HL-60 (cell line): Measurements from ENCODE around the gene THAP3.

Source experiments
- DNase-seq, 2 experiments: peaks; one replicate each; pipeline ENCODE4 v3.0.0-alpha.2; 2010 to 2020; ENCODE audit warnings: low read depth in 1 of 2, low spot score in 1 of 2
- H3K27ac ChIP-seq: fragments of 250-450 bp; sonication (Bioruptor Pico); replicated peaks from 2 replicates; pipeline ENCODE4 v1.5.1; 2020; ENCODE audit warnings: mild to moderate bottlenecking, moderate library complexity
- H3K27me3 ChIP-seq: fragments of 250-450 bp; sonication (Bioruptor Pico); 2 replicates; pipeline ENCODE4 v1.5.1; 2021; ENCODE audit warnings: mild to moderate bottlenecking, moderate library complexity; ENCODE audit not compliant: insufficient read depth, poor library complexity, severe bottlenecking
- H3K4me3 ChIP-seq: replicated peaks from 2 replicates; pipeline ENCODE4 v1.5.1; 2011; ENCODE audit warnings: mild to moderate bottlenecking, control low read depth, low read length; ENCODE audit not compliant: insufficient read depth
- CTCF ChIP-seq: IDR thresholded peaks from one replicate; pipeline ENCODE4 v1.5.1; 2011; ENCODE audit warnings: low read length, control low read depth, inconsistent platforms; ENCODE audit not compliant: insufficient read depth
- GABPA ChIP-seq: IDR thresholded peaks from 2 replicates; pipeline ENCODE4 v1.6.1; 2012; ENCODE audit warnings: low read depth
- POLR2AphosphoS5 ChIP-seq: IDR thresholded peaks from 2 replicates; pipeline ENCODE4 v1.6.1; 2012; ENCODE audit warnings: low read depth
- SPI1 ChIP-seq: IDR thresholded peaks from 2 replicates; pipeline ENCODE4 v1.6.1; 2012; ENCODE audit warnings: low read depth, mild to moderate bottlenecking, borderline replicate concordance
- TF ChIP-seq, protein P1 (sequence below): IDR thresholded peaks from 2 replicates; pipeline ENCODE4 v1.6.1; 2012; ENCODE audit warnings: low read depth; ENCODE audit not compliant: insufficient replicate concordance

The THAP3 gene

DNA sequence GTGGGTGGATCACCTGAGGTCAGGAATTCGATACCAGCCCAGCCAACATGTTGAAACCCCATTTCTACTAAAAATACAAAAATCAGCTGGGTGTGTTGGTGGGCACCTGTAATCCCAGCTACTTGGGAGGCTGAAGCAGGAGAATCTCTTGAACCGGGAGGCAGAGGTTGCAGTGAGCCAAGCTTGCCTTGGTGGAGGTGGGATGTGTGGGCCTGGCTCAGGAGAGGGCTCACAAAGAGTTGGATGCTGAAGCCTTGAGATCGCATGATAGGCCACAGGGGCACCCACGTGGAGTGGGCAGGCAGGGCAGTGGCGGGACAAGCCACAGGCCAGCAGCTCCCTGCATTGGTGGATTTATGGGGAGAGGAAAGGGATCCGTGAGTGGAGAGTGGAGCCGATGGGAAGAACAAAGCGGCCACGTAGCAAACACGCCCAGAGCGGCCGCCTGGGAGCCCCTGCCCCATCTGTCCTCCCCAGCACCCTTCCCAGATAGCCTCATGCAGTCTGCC, 4.4 kb downstream of the THAP3 start:
- H3K27ac ChIP-seq, result no peak overlapping the region
- H3K4me3 ChIP-seq, result no peak overlapping the region
- TF ChIP-seq, protein P1, sequence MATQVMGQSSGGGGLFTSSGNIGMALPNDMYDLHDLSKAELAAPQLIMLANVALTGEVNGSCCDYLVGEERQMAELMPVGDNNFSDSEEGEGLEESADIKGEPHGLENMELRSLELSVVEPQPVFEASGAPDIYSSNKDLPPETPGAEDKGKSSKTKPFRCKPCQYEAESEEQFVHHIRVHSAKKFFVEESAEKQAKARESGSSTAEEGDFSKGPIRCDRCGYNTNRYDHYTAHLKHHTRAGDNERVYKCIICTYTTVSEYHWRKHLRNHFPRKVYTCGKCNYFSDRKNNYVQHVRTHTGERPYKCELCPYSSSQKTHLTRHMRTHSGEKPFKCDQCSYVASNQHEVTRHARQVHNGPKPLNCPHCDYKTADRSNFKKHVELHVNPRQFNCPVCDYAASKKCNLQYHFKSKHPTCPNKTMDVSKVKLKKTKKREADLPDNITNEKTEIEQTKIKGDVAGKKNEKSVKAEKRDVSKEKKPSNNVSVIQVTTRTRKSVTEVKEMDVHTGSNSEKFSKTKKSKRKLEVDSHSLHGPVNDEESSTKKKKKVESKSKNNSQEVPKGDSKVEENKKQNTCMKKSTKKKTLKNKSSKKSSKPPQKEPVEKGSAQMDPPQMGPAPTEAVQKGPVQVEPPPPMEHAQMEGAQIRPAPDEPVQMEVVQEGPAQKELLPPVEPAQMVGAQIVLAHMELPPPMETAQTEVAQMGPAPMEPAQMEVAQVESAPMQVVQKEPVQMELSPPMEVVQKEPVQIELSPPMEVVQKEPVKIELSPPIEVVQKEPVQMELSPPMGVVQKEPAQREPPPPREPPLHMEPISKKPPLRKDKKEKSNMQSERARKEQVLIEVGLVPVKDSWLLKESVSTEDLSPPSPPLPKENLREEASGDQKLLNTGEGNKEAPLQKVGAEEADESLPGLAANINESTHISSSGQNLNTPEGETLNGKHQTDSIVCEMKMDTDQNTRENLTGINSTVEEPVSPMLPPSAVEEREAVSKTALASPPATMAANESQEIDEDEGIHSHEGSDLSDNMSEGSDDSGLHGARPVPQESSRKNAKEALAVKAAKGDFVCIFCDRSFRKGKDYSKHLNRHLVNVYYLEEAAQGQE, result no peak
- TF ChIP-seq SPI1 (no peak), CTCF (no peak), POLR2AphosphoS5 (no peak), GABPA (no peak)
- DNase-seq, result no peak
- H3K27me3 ChIP-seq, result no peaks in the 10 kb centered on the region

GRCh38 chr1:6630027-6630426, 5.4 kb downstream of the THAP3 start:
- DNase-seq, result no peak
- no peak overlapping the region for H3K27ac ChIP-seq
- TF ChIP-seq SPI1 (no peak), CTCF (no peak), GABPA (no peak), POLR2AphosphoS5 (no peak)
- TF ChIP-seq, protein P1, result no peak
- H3K4me3 ChIP-seq, result no peak overlapping the region
- no peaks in the 10 kb centered on the region for H3K27me3 ChIP-seq

- TF ChIP-seq POLR2AphosphoS5 (no peak), SPI1 (no peak), CTCF (no peak), GABPA (no peak)
- TF ChIP-seq, protein P1, result no peak
- DNase-seq, result no peak
- Histone ChIP-seq H3K27ac (no peak overlapping the region), H3K27me3 (no peaks in the 10 kb centered on the region), H3K4me3 (no peak overlapping the region)
Observed at GRCh38 chr1:6631058-6631457, 6.4 kb downstream of the THAP3 start.
